Measurements from ENCODE around the gene DHODH. TPM values are rescaled to one million over a fixed set of nuclear protein-coding genes. Genes with fewer than 3 reads are reported as not detected.
"Not testable (repeated sequence)": the region's sequence is repeated elsewhere in the genome, so short reads cannot be mapped to it uniquely, and the experiment has no call there.

The DHODH gene
- 6.8 TPM for polyA plus RNA-seq (2013, experiment 1 of 2; ENCODE audit: insufficient read length)
- polyA plus RNA-seq (2013, experiment 2 of 2; ENCODE audit: insufficient read length), result 7.1 TPM

- DNase-seq, result peak; percentile 98
Measured at GRCh38 chr16:72008424-72009216, at the start of gene DHODH. Gene DHODH (plus strand): TSS chr16:72008744. CDS start chr16:72008765, 21 bp downstream.

GRCh38 chr16:71961066-71962039 is 47.2 kb upstream of the DHODH start:
- DNase-seq, result peak; percentile 92

- no peak for DNase-seq
Measured at GRCh38 chr16:71963125-71963875, 45.2 kb upstream of the DHODH start.

GRCh38 chr16:71965223-71965622 is 43.3 kb upstream of the DHODH start:
- DNase-seq, result no peak

DNA sequence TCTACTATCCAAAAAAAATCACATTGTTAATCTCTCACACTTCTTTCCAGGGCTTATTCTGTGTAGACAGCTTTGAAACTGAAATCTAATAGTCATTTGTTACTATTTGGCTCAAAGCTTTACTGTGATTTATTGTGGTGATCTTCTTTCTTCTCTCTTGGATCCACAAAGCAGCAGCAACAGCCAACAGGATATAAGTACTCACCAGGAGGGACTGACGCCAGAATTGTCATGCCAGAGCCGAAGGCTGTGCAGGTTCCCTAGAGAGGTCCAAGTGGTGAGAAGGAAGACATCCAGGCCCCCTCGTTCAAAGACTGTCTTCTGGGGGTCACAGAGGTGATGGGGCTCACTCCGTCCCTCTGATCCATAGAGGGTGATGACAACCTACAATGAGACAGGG is 41.6 kb upstream of the DHODH start:
- DNase-seq, result no peak

DNA sequence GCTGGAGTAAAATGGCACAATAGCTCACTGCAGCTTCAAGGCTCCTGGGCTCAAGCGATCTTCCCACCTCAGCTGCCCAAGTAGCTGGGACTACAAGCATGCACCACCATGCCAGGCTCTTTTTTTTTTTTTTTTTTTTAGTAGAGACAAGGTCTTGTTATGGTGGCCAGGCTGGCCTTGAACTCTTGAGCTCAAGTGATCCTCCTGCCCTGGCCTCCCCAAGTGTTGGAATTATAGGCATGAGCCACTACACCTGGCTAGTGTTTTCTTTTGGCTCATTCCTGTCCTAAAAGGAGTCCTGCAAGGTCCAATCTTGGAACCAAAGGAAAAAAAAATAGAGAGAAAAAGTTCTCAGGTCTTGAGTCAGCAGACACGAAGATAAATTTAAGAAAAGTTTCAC is 39.2 kb upstream of the DHODH start:
- DNase-seq, result no peak

DNA sequence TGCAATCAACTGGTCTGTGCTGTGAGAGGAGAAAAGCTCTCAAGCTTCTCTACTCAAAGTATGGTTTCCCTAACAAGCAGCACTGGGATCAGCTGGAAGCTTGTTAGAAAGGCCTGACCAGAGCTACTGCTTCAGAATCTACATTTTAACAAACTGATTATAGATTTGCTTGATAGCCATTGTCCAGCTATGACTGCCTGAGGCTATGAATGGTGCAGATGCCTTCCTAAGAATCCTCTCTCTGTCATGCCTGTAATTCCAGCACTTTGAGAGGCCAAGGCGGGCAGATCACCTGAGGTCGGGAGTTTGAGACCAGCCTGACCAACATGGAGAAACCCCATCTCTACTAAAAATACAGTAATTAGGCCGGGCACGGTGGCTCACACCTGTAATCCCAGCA is 37.0 kb upstream of the DHODH start:
- no peak for DNase-seq

DNA sequence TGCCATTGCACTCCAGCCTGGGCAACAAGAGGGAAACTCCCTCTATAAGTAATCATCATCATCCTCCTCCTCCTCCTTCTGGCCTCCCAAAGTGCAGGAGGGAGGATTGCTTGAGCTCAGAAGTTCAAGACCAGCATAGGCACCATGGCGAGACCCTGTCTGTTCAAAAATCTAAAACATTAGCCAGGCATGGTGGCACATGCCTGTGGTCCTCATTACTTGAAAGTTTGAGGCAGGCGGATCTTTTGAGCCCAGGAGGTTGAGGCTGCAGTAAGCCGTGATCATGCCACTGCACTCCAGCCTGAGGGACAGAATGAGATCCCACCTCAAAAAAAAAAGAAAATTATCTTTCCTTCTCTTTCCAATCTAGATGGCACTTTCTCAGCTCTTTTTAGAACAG is 36.2 kb upstream of the DHODH start:
- no peak for DNase-seq

GRCh38 chr16:71973001-71973400 is 35.5 kb upstream of the DHODH start:
- no peak for DNase-seq

DNA sequence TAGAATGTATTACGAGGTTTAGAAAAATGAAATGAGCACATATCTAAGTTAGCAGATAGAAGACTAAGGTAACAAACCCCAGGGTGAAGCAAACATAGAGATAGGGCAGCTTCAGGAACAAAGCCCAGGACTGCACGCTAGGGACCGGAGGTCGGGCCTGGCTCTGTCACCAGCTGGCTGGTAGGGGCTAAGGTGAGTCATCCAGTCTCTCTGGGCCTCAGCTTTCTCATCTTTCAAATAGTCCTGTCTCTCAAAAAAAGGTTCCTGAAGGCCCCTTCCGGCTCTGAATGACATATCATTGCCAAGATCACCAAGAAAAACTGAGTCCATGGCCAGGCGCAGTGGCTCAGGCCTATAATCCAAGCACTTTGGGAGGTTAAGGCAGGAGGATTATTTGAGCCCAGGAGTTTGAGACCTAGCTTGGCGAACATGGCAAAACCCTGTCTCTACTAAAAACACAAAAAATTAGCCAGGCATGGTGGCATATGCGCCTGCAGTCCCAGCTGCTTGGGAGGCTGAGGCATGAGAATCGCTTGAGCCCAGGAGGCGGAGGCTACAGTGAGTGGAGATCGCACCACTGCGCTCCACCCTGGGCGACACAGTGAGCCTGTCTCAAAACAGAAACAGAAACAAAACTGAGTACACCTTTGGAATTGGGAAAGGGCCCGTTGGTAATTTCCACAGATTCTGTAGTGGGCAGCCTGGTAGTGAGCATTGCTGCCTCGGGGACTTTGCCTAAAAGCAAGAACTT is 34.3 kb upstream of the DHODH start:
- DNase-seq, result no peak

- DNase-seq, result no peak
Measured at GRCh38 chr16:71985262-71985974, 23.1 kb upstream of the DHODH start.

- no peak for DNase-seq
Measured at GRCh38 chr16:71986131-71986530, 22.4 kb upstream of the DHODH start.

DNA sequence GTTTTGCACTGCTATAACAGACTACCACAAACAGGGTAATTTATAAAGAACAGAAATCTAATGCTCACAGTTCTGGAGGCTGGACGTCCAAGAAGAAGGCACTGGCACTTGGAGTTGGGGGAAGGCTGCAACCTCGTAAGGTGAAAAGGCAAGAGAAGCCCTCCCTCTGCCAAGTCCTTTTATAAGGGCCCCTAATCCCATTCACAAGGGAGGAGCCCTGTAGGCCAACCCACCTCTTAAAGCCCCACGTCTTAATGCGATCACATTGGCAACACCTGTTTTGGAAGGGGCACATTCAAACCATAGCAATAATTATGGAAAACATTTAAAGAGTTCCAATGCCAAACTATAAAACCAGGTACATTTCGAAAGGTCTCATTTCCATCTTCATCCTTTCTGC is 13.5 kb upstream of the DHODH start:
- no peak for DNase-seq

GRCh38 chr16:71997578-71997977 is 11.0 kb upstream of the DHODH start:
- not testable (repeated sequence) for DNase-seq

GRCh38 chr16:72001180-72001874 is 7.2 kb upstream of the DHODH start:
- DNase-seq, result no peak

DNA sequence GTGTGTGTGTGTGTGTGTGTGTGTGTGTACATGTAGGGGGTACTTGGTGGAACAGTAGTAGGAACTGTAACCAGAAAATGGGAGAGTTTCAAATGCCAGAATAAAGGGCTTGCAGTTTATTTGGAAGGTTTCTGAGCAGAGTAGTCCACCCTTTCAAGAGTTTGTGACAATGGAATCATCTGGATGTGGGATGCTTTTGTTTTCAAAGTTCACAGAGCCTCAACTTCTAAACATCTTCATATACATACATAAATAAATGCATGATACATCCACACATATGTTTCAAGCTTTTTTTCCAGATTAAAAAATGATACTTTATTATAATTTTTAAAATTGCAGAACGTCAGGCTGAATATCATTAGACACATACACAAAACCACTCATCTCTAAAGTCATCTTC is 5.9 kb upstream of the DHODH start:
- no peak for DNase-seq

DNA sequence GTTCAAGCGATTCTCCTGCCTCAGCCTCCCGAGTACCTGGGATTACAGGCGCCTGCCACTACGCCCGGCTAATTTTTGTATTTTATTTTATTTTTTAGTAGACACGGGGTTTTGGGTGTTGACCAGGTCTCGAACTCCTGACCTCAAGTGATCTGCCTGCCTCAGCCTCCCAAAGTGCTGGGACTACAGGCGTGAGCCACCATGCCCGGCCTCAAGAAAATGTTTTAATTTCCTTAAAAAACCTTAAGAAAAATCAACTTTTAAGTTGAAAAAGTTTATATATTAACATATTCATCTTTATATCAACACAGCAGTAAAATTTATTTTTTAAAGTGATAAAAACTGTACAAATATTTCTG is 500 bp upstream of the DHODH start:
- not testable (repeated sequence) for DNase-seq

GRCh38 chr16:72009779-72010178 is 1.2 kb downstream of the DHODH start:
- no peak for DNase-seq

GRCh38 chr16:72012607-72013006 is 4.1 kb downstream of the DHODH start:
- no peak for DNase-seq

GRCh38 chr16:72013389-72013788 is 4.8 kb downstream of the DHODH start:
- DNase-seq, result no peak
